Ascending aorta (tissue), 2 donors: ENCODE measurements around the gene TMUB1. TPM values are rescaled to one million over a fixed set of nuclear protein-coding genes. Genes with fewer than 3 reads are reported as not detected.

ENCODE experiments used
- DNase-seq, 2 donors: peaks; one replicate each; pipeline ENCODE4 v3.0.0-alpha.2; 2019; ENCODE audit warnings: low spot score in 2 of 2
- H3K27ac ChIP-seq, 2 donors: fragments of 200-600 bp; sonication (generic); one replicate each; pipeline ENCODE4 v1.5.1; 2016 to 2017; ENCODE audit warnings: mild to moderate bottlenecking in 1 of 2
- H3K27me3 ChIP-seq: fragments of 200-600 bp; sonication (generic); one replicate; pipeline ENCODE4 v1.5.1; 2017
- H3K36me3 ChIP-seq, 2 donors: fragments of 200-600 bp; sonication (generic); one replicate each; pipeline ENCODE4 v1.5.1; 2016
- H3K4me1 ChIP-seq, 2 donors: fragments of 200-600 bp; sonication (generic); one replicate each; pipeline ENCODE4 v1.5.1; 2016 to 2017; ENCODE audit warnings: mild to moderate bottlenecking in 1 of 2
- H3K4me3 ChIP-seq, 2 donors: fragments of 200-600 bp; sonication (generic); one replicate each; pipeline ENCODE4 v1.5.1; 2016 to 2017; ENCODE audit warnings: mild to moderate bottlenecking in 1 of 2
- H3K9me3 ChIP-seq, 2 donors: fragments of 200-600 bp; sonication (generic); one replicate each; pipeline ENCODE4 v1.5.1; 2016
- CTCF ChIP-seq, 3 experiments: fragments of 200-600 bp in 2 of 3; fragments of 450-650 bp in 1 of 3; sonication (generic) in 2 of 3; IDR thresholded peaks; one replicate each; pipeline ENCODE4 v1.5.1; 2016 to 2019; ENCODE audit warnings: antibody characterized with exemption in 3 of 3, mild to moderate bottlenecking in 1 of 3, moderate library complexity in 1 of 3
- intact Hi-C: fragments of 100-400 bp; cut with DNase I; formaldehyde crosslinking; loops from one replicate; pipeline ENCODE4 v1.15.1; 2023
- total RNA-seq: library from RNA; depleted of rRNA; stranded (reverse); fragments of >200 nt; gene quantifications from one replicate; pipeline ENCODE4 v1.1.0, GENCODE V29; 2016

Gene TMUB1
- total RNA-seq, 1 donor from 2014 or later = 143 TPM

GRCh38 chr7:151099486-151100211 is 16.4 kb upstream of the TMUB1 start:
- no peak overlapping the region for H3K4me3 ChIP-seq
- no peak for TF ChIP-seq CTCF (IDR thresholded peaks at IDR 0.05)
- no peaks in the 10 kb centered on the region for H3K4me1 ChIP-seq
- no peaks in the 10 kb centered on the region for H3K27me3 ChIP-seq
- no peak overlapping the region for H3K27ac ChIP-seq
- intact Hi-C loops = no loop called here
- peaks cover 0 to 7% of the 10 kb centered on the region in 2 donors for H3K36me3 ChIP-seq
- H3K9me3 ChIP-seq = no peaks in the 10 kb centered on the region
- DNase-seq = peak in 1 of 2 donors; percentile 62

GRCh38 chr7:151095828-151096475 is 12.7 kb upstream of the TMUB1 start:
- no peak overlapping the region for H3K4me3 ChIP-seq
- no peak overlapping the region for H3K27ac ChIP-seq
- peak in 1 of 2 donors; percentile 59 for DNase-seq
- H3K27me3 ChIP-seq = no peaks in the 10 kb centered on the region
- no peaks in the 10 kb centered on the region for H3K4me1 ChIP-seq
- no peaks in the 10 kb centered on the region for H3K9me3 ChIP-seq
- intact Hi-C loops = no loop called here
- peaks cover 0 to 4% of the 10 kb centered on the region in 2 donors for H3K36me3 ChIP-seq
- TF ChIP-seq CTCF (IDR thresholded peaks at IDR 0.05) = no peak

- TF ChIP-seq CTCF (IDR thresholded peaks at IDR 0.05) = no peak
- no peak for DNase-seq
- H3K9me3 ChIP-seq = no peaks in the 10 kb centered on the region
- H3K27ac ChIP-seq = no peak overlapping the region
- H3K4me1 ChIP-seq = no peaks in the 10 kb centered on the region
- H3K36me3 ChIP-seq = peaks cover 0 to 4% of the 10 kb centered on the region in 2 donors
- no peaks in the 10 kb centered on the region for H3K27me3 ChIP-seq
- intact Hi-C loops = no loop called here
- H3K4me3 ChIP-seq = no peak overlapping the region
Measured at GRCh38 chr7:151095123-151095797, 12.0 kb upstream of the TMUB1 start.

- Histone ChIP-seq H3K27me3 (no peaks in the 10 kb centered on the region), H3K4me3 (no peak overlapping the region), H3K36me3 (peaks cover 0 to 4% of the 10 kb centered on the region in 2 donors), H3K9me3 (no peaks in the 10 kb centered on the region), H3K27ac (no peak overlapping the region), H3K4me1 (peaks cover 0 to 5% of the 10 kb centered on the region in 2 donors)
- no peak for DNase-seq
- intact Hi-C loops = no loop called here
- no peak for TF ChIP-seq CTCF (IDR thresholded peaks at IDR 0.05)
Measured at GRCh38 chr7:151094675-151095074, 11.4 kb upstream of the TMUB1 start.

GRCh38 chr7:151093748-151094147 is 10.5 kb upstream of the TMUB1 start:
- H3K9me3 ChIP-seq = no peaks in the 10 kb centered on the region
- no peak overlapping the region for H3K4me3 ChIP-seq
- intact Hi-C loops = no loop called here
- H3K4me1 ChIP-seq = peaks cover 0 to 13% of the 10 kb centered on the region in 2 donors
- no peak for TF ChIP-seq CTCF (IDR thresholded peaks at IDR 0.05)
- peak in 1 of 2 donors; percentile 55 for DNase-seq
- H3K36me3 ChIP-seq = peaks cover 0 to 4% of the 10 kb centered on the region in 2 donors
- H3K27me3 ChIP-seq = no peaks in the 10 kb centered on the region
- no peak overlapping the region for H3K27ac ChIP-seq
